Measurements from ENCODE around the gene PRKAB2.
"Not testable (repeated sequence)": the region's sequence is repeated elsewhere in the genome, so short reads cannot be mapped to it uniquely, and the experiment has no call there.

PRKAB2 gene

GRCh38 chr1:147142886-147143285 lies 29.4 kb downstream of the PRKAB2 start:
- no peak for DNase-seq (ENCODE audit: low read depth)
- no peak for TF ChIP-seq CTCF (conservative IDR thresholded peaks at IDR 0.05; ENCODE audit: control insufficient read depth, insufficient read depth, low read depth, low read length)
- no peak overlapping the region for H3K4me3 ChIP-seq (ENCODE audit: control insufficient read depth, low read depth, low read length)

- not testable (repeated sequence) for H3K4me3 ChIP-seq (ENCODE audit: control insufficient read depth, low read depth, low read length); DNase-seq (ENCODE audit: low read depth)
Observed at GRCh38 chr1:147130721-147131120, 41.5 kb downstream of the PRKAB2 start.

GRCh38 chr1:147129116-147129873 lies 43.0 kb downstream of the PRKAB2 start:
- no peak for TF ChIP-seq CTCF (conservative IDR thresholded peaks at IDR 0.05; ENCODE audit: control insufficient read depth, insufficient read depth, low read depth, low read length)
- no peak for DNase-seq (ENCODE audit: low read depth)
- H3K4me3 ChIP-seq (ENCODE audit: control insufficient read depth, low read depth, low read length), result no peak overlapping the region

GRCh38 chr1:147124266-147124665 lies 48.0 kb downstream of the PRKAB2 start:
- no peak for TF ChIP-seq CTCF (conservative IDR thresholded peaks at IDR 0.05; ENCODE audit: control insufficient read depth, insufficient read depth, low read depth, low read length)
- DNase-seq (ENCODE audit: low read depth), result no peak
- H3K4me3 ChIP-seq (ENCODE audit: control insufficient read depth, low read depth, low read length), result no peak overlapping the region

- H3K4me3 ChIP-seq (ENCODE audit: control insufficient read depth, low read depth, low read length), result no peak overlapping the region
- no peak for DNase-seq (ENCODE audit: low read depth)
- no peak for TF ChIP-seq CTCF (conservative IDR thresholded peaks at IDR 0.05; ENCODE audit: control insufficient read depth, insufficient read depth, low read depth, low read length)
Observed at GRCh38 chr1:147117109-147117508, 55.2 kb downstream of the PRKAB2 start.

GRCh38 chr1:147115496-147115895 lies 56.8 kb downstream of the PRKAB2 start:
- no peak for DNase-seq (ENCODE audit: low read depth)
- no peak overlapping the region for H3K4me3 ChIP-seq (ENCODE audit: control insufficient read depth, low read depth, low read length)
- TF ChIP-seq CTCF (conservative IDR thresholded peaks at IDR 0.05; ENCODE audit: control insufficient read depth, insufficient read depth, low read depth, low read length), result no peak

GRCh38 chr1:147115079-147115478 lies 57.2 kb downstream of the PRKAB2 start:
- DNase-seq (ENCODE audit: low read depth); H3K4me3 ChIP-seq (ENCODE audit: control insufficient read depth, low read depth, low read length): not testable (repeated sequence)

- not testable (repeated sequence) for DNase-seq (ENCODE audit: low read depth); H3K4me3 ChIP-seq (ENCODE audit: control insufficient read depth, low read depth, low read length)
Observed at GRCh38 chr1:147114353-147114752, 57.9 kb downstream of the PRKAB2 start.
